Psoas muscle (tissue), 8 donors: Measurements from ENCODE around the gene DRAM2. TPM values are rescaled to one million over a fixed set of nuclear protein-coding genes. Genes with fewer than 3 reads are reported as not detected.

Experiments used
- ATAC-seq, 4 donors: fragments of 200-7000 bp; cut with Tn5 transposase; one replicate each; pipeline ENCODE4 v1.9.1; 2020; ENCODE audit warnings: moderate library complexity in 3 of 4, mild to moderate bottlenecking in 2 of 4
- DNase-seq, 2 donors: peaks; one replicate each; pipeline ENCODE4 v3.0.0-alpha.2; 2020
- H3K27ac ChIP-seq: fragments of 200-600 bp; one replicate; pipeline ENCODE4 v1.8.0; 2022
- H3K27me3 ChIP-seq, 3 donors: fragments of 200-600 bp in 1 of 3; one replicate each; pipeline versions ENCODE4 v1.6.1 to v1.8.0; 2013 to 2022; ENCODE audit warnings: low read length in 2 of 3, mild to moderate bottlenecking in 2 of 3, moderate library complexity in 1 of 3; ENCODE audit not compliant: insufficient read depth in 3 of 3
- H3K36me3 ChIP-seq, 2 donors: fragments of 200-600 bp in 1 of 2; one replicate each; pipeline versions ENCODE4 v1.6.1 to v1.8.0; 2013 to 2022; ENCODE audit warnings: low read depth in 1 of 2, mild to moderate bottlenecking in 1 of 2, moderate library complexity in 1 of 2; ENCODE audit not compliant: insufficient read depth in 1 of 2
- H3K4me1 ChIP-seq: fragments of 200-600 bp; one replicate; pipeline ENCODE4 v1.8.0; 2022
- H3K4me3 ChIP-seq: fragments of 200-600 bp; one replicate; pipeline ENCODE4 v1.8.0; 2022; ENCODE audit warnings: mild to moderate bottlenecking
- H3K9me3 ChIP-seq: fragments of 200-600 bp; one replicate; pipeline ENCODE4 v1.8.0; 2022
- CTCF ChIP-seq: fragments of 200-600 bp; IDR thresholded peaks from one replicate; pipeline ENCODE4 v1.8.0; 2022; ENCODE audit warnings: antibody characterized with exemption
- WGBS, 3 donors: extraction: QIAGEN DNeasy Blood & Tissue Kit; methylation state at CpG; one replicate each; pipeline versions ENCODE4 v1.1.6 to v1.1.7; 2013; 5-methylcytosine and 5-hydroxymethylcytosine counted together
- intact Hi-C, 2 donors: fragments of 100-400 bp; cut with DNase I; formaldehyde crosslinking; loops; one replicate each; pipeline versions ENCODE4 v1.11.0 to v1.14.2; 2022
- polyA plus RNA-seq, 3 donors: library from polyadenylated mRNA; stranded (reverse); fragments of 200-250 nt; gene quantifications; one replicate each; pipeline ENCODE4 v1.2.3, GENCODE V29; 2013
- total RNA-seq, 4 donors: library from RNA; stranded (reverse); fragmentation: NEBNext Ultra II Directional in 2 of 4; extraction: Animal tissue kit (Norgen Biotek cat#: 25700) in 2 of 4; gene quantifications; one replicate each; pipeline versions ENCODE4 v1.2.1 to v1.2.4, GENCODE V29; 2021 to 2023
- donor health status: healthy with polysubstance abuse.
- donor health status: DM: no; HTN: no; CAD: no; lungs with moderate emphysema.
- donor health status: Bipolar disorder and iron deficiency.
- donor health status: healthy.
- donor health status: DM: yes; HTN: yes; CAD: no.
- donor health status: DM: no; HTN: no; CAD: no.
- donor health status: DM: no; HTN: no; CAD: no.
- donor health status: DM: yes; HTN: yes; CAD: no.

Gene DRAM2
- total and polyA plus RNA-seq, 7 donors: 19.2 to 41.0 (median 27.1) TPM

DNA sequence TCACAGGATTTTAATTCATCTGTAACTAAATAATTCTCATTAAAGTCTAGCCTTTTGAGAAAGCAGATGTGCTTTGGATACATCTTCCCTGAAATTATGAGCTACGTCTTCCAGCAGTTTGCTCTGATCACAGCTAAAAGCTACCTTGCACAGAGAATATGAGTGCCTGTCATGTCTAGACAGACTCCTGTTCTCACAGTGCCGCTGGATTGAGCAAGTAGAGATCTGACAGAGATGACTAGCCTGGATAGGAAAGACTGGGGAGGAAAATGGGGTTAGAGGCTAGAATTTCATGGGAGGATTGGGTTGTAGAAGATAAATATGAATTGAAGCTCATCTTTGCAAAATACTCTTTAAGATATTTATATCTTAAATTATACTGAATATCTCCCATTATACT is 24.3 kb upstream of the DRAM2 start:
- H3K9me3 ChIP-seq: no peaks in the 10 kb centered on the region
- H3K4me3 ChIP-seq: no peak overlapping the region
- peaks cover 2 to 67% of the 10 kb centered on the region in 2 donors for H3K36me3 ChIP-seq
- H3K27ac ChIP-seq: no peak overlapping the region
- no peaks in the 10 kb centered on the region for H3K27me3 ChIP-seq
- no peak for TF ChIP-seq CTCF
- intact Hi-C loops: no loop called here
- H3K4me1 ChIP-seq: no peaks in the 10 kb centered on the region
- ATAC-seq (no peak), DNase-seq (no peak)
- WGBS, 3 donors: 93 to 97% (median 94%) methylated on average over 2 of the region's 2 CpGs

DNA sequence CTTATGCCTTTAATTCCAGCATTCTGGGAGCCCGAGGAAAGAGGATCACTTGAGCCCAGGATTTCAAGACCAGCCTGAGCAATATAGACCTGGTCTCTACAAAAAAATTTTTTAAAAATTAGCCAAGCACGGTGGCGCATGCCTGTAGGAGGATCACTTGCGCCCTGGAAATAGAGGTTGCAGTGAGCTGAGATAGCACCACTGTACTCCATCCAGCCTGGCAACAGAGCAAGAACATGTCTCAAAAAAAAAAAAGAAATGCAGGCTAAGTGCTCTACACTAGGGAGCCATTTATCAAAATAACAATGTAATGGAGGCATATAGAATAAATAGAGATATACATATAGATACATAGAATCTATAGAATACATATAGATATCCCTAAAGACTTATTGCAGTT is 23.5 kb upstream of the DRAM2 start:
- DNase-seq (no peak), ATAC-seq (no peak)
- no peak for TF ChIP-seq CTCF
- H3K36me3 ChIP-seq: peaks cover 2 to 60% of the 10 kb centered on the region in 2 donors
- no peaks in the 10 kb centered on the region for H3K9me3 ChIP-seq
- no peak overlapping the region for H3K27ac ChIP-seq
- no peak overlapping the region for H3K4me3 ChIP-seq
- 85 to 95% (median 92%) methylated on average over 4 of the region's 4 CpGs for WGBS, 3 donors
- no peaks in the 10 kb centered on the region for H3K27me3 ChIP-seq
- no peaks in the 10 kb centered on the region for H3K4me1 ChIP-seq
- intact Hi-C loops: no loop called here

GRCh38 chr1:111162488-111162880 is 22.6 kb upstream of the DRAM2 start:
- TF ChIP-seq CTCF: no peak
- Histone ChIP-seq H3K27me3 (no peaks in the 10 kb centered on the region), H3K27ac (no peak overlapping the region), H3K4me1 (no peaks in the 10 kb centered on the region), H3K4me3 (no peak overlapping the region), H3K36me3 (peaks cover 2 to 52% of the 10 kb centered on the region in 2 donors), H3K9me3 (no peaks in the 10 kb centered on the region)
- no peak for ATAC-seq
- intact Hi-C loops: no loop called here
- WGBS, 3 donors: 95 to 98% (median 96%) methylated on average over 2 of the region's 2 CpGs
- no peak for DNase-seq

- intact Hi-C loops: no loop called here
- 30 to 50% (median 44%) methylated on average over 1 of the region's 1 CpG for WGBS, 3 donors
- TF ChIP-seq CTCF: no peak
- Histone ChIP-seq H3K9me3 (no peaks in the 10 kb centered on the region), H3K27ac (no peak overlapping the region), H3K4me1 (no peaks in the 10 kb centered on the region), H3K36me3 (peaks cover 2 to 48% of the 10 kb centered on the region in 2 donors), H3K4me3 (no peak overlapping the region), H3K27me3 (no peaks in the 10 kb centered on the region)
- ATAC-seq: no peak
- no peak for DNase-seq
These were observed 22.1 kb upstream of the DRAM2 start for GRCh38 chr1:111161843-111162487.

- Histone ChIP-seq H3K27ac (no peak overlapping the region), H3K9me3 (no peaks in the 10 kb centered on the region), H3K36me3 (peaks cover 0 to 51% of the 10 kb centered on the region in 2 donors), H3K4me3 (no peak overlapping the region), H3K27me3 (no peaks in the 10 kb centered on the region), H3K4me1 (no peaks in the 10 kb centered on the region)
- no peak for ATAC-seq
- intact Hi-C loops: no loop called here
- TF ChIP-seq CTCF: no peak
- DNase-seq: no peak
- WGBS, 3 donors: 95 to 97% (median 96%) methylated on average over 2 of the region's 2 CpGs
These were observed 17.5 kb upstream of the DRAM2 start for GRCh38 chr1:111157431-111157830.
